HepG2 (cell line): Measurements from ENCODE around the gene GRIP1. TPM values are rescaled to one million over a fixed set of nuclear protein-coding genes. Genes with fewer than 3 reads are reported as not detected.

Source experiments
- ATAC-seq: fragments of 200-7000 bp; cut with Tn5 transposase; 3 replicates; pipeline ENCODE4 v1.9.1; 2020; ENCODE audit warnings: mild to moderate bottlenecking, moderate library complexity
- BruUV-seq: library from RNA; stranded (reverse); fragments of 400-500 nt; replicated peaks from 2 replicates; lab custom pipeline; 2021; lab: Mats Ljungman, UMichigan
- CTCF ChIA-PET: fragments of 300-600 bp; formaldehyde crosslinking; extraction: SDS; loops from one replicate; lab custom pipeline; 2021; ENCODE audit warnings: low total read pairs, inconsistent platforms, low intra/inter-chr PET ratio; lab: Yijun Ruan, JAX
- POLR2A ChIA-PET: fragments of 350-600 bp; sonication (Branson Sonifier 250); formaldehyde crosslinking; loops from one replicate; lab custom pipeline; 2020; ENCODE audit warnings: antibody characterized with exemption, inconsistent platforms; lab: Yijun Ruan, JAX
- DNase-seq: peaks from one replicate; pipeline ENCODE4 v3.0.0-alpha.2; 2015; ENCODE audit warnings: low spot score
- FAIRE-seq: peaks from 3 replicates; lab custom pipeline; 2011; peaks lifted over from hg19 to GRCh38; lab: Jason Lieb, UNC
- H2AFZ ChIP-seq: one replicate; pipeline ENCODE4 v1.6.1; 2011; ENCODE audit warnings: low read length, inconsistent platforms
- H3K27ac ChIP-seq: fragments of 300-600 bp; 3 replicates; pipeline ENCODE4 v1.8.0; 2011; ENCODE audit warnings: mixed run types, mild to moderate bottlenecking, mixed read lengths, low read length, inconsistent platforms; ENCODE audit not compliant: insufficient read depth; ENCODE audit errors: extremely low read length
- H3K27me3 ChIP-seq, 2 experiments: fragments of 200-600 bp in 1 of 2; 2 replicates in 1 of 2; 3 replicates in 1 of 2; pipeline versions ENCODE4 v1.6.0 to v1.8.0; 2011; ENCODE audit warnings: low read length in 2 of 2, mild to moderate bottlenecking in 2 of 2, moderate library complexity in 2 of 2, inconsistent platforms in 1 of 2; ENCODE audit not compliant: insufficient read depth in 2 of 2, control insufficient read depth in 1 of 2
- H3K36me3 ChIP-seq, 2 experiments: fragments of 200-600 bp in 1 of 2; replicated peaks in 1 of 2; 2 replicates in 1 of 2; 3 replicates in 1 of 2; pipeline versions ENCODE4 v1.5.1 to v1.8.0; 2011; ENCODE audit warnings: low read length in 2 of 2, inconsistent platforms in 1 of 2; ENCODE audit not compliant: insufficient read depth in 2 of 2, control insufficient read depth in 1 of 2
- H3K4me1 ChIP-seq: 2 replicates; pipeline ENCODE4 v1.5.1; 2012; ENCODE audit warnings: low read length, inconsistent platforms; ENCODE audit not compliant: insufficient read depth
- H3K4me2 ChIP-seq: 2 replicates; pipeline ENCODE4 v1.6.0; 2011; ENCODE audit warnings: low read depth, low read length, inconsistent platforms
- H3K4me3 ChIP-seq, 3 experiments: fragments of 200-600 bp in 1 of 3; sonication (generic), shearing (Covaris generic) in 1 of 3; replicated peaks in 1 of 3; 2 replicates each; pipeline ENCODE4 v1.5.1; 2011 to 2016; ENCODE audit warnings: low read length in 3 of 3, inconsistent platforms in 2 of 3, low read depth in 2 of 3, mild to moderate bottlenecking in 2 of 3, control low read depth in 1 of 3, mixed read lengths in 1 of 3; ENCODE audit not compliant: insufficient read depth in 1 of 3
- H3K79me2 ChIP-seq: one replicate; pipeline ENCODE4 v1.6.1; 2011; ENCODE audit warnings: low read length, inconsistent platforms; ENCODE audit not compliant: insufficient read depth
- H3K9ac ChIP-seq: 2 replicates; pipeline ENCODE4 v1.6.0; 2011; ENCODE audit warnings: mild to moderate bottlenecking, low read depth, low read length, inconsistent platforms; ENCODE audit not compliant: insufficient read depth
- H3K9me3 ChIP-seq: 2 replicates; pipeline ENCODE4 v1.5.1; 2012; ENCODE audit warnings: mild to moderate bottlenecking, low read length
- H4K20me1 ChIP-seq: 2 replicates; pipeline ENCODE4 v1.6.0; 2011; ENCODE audit warnings: inconsistent platforms, mild to moderate bottlenecking, low read length, moderate library complexity; ENCODE audit not compliant: insufficient read depth
- ERF ChIP-seq: IDR thresholded peaks from 2 replicates; pipeline ENCODE4 v1.6.1; 2018; ENCODE audit warnings: missing biosample characterization, missing genetic modification reagents
- FOXO4 ChIP-seq: sonication (generic); formaldehyde crosslinking; conservative IDR thresholded peaks from 2 replicates; pipeline ENCODE4 v1.8.1; 2023; ENCODE audit warnings: missing genetic modification reagents
- KDM3A ChIP-seq: IDR thresholded peaks from 2 replicates; pipeline ENCODE4 v1.6.1; 2018; ENCODE audit warnings: low read depth, missing compliant biosample characterization
- NFIB ChIP-seq: sonication (generic); formaldehyde crosslinking; IDR thresholded peaks from 2 replicates; pipeline ENCODE4 v1.9.0; 2021; ENCODE audit warnings: missing genetic modification reagents, mild to moderate bottlenecking, borderline replicate concordance
- SNRNP70 ChIP-seq: fragments of 200-400 bp; formaldehyde crosslinking; IDR thresholded peaks from 2 replicates; pipeline ENCODE4 v1.6.1; 2017; ENCODE audit warnings: mild to moderate bottlenecking, low read depth, low read length, moderate library complexity
- TCF12 ChIP-seq, 2 experiments: fragments of 450-650 bp in 1 of 2; sonication (generic) in 1 of 2; formaldehyde crosslinking in 1 of 2; IDR thresholded peaks; 2 replicates each; pipeline versions ENCODE4 v1.6.1 to v1.8.0; 2017 to 2022; ENCODE audit warnings: antibody characterized with exemption in 1 of 2, mild to moderate bottlenecking in 1 of 2, missing genetic modification reagents in 1 of 2, moderate library complexity in 1 of 2
- ZNF598 ChIP-seq: sonication (generic); formaldehyde crosslinking; IDR thresholded peaks from 2 replicates; pipeline ENCODE4 v1.5.1; 2020; ENCODE audit warnings: mild to moderate bottlenecking, missing genetic modification reagents, borderline replicate concordance
- ZNF609 ChIP-seq: sonication (generic); formaldehyde crosslinking; IDR thresholded peaks from 2 replicates; pipeline ENCODE4 v1.4.0; 2020; ENCODE audit warnings: mild to moderate bottlenecking, missing genetic modification reagents, borderline replicate concordance
- WGBS: methylation state at CpG from one replicate; pipeline ENCODE4 v1.1.6; 2017; ENCODE audit warnings: low lambda C conversion rate; 5-methylcytosine and 5-hydroxymethylcytosine counted together
- in situ Hi-C: cut with HindIII; loops from 2 replicates; pipeline ENCODE4 v1.10.0; 2017; ENCODE audit warnings: low pct_unique_long_range_greater_than_20kb; ENCODE audit not compliant: extremely low pct_ligation_motif_present
- intact Hi-C: fragments of 100-400 bp; cut with micrococcal nuclease; formaldehyde crosslinking; loops from one replicate; pipeline ENCODE4 v1.10.0; 2022; ENCODE audit not compliant: unreplicated experiment
- polyA plus RNA-seq, 8 experiments: library from polyadenylated mRNA; depleted of rRNA in 3 of 8; stranded (reverse) in 7 of 8; unstranded in 1 of 8; fragments of >200 nt; fragmentation: Illumina TruSeq in 4 of 8; extraction: Trizol in 4 of 8; gene quantifications; 2 replicates each; pipeline versions ENCODE4 v1.2.1 to v1.2.3, GENCODE V29; 2011 to 2016; ENCODE audit warnings: low read depth in 4 of 8, missing spikeins in 1 of 8, mixed read lengths in 1 of 8; ENCODE audit not compliant: insufficient read depth in 1 of 8
- total RNA-seq, 5 experiments: library from RNA; depleted of rRNA; stranded (reverse); fragments of >200 nt; fragmentation: Illumina TruSeq; extraction: Trizol; gene quantifications; 2 replicates each; pipeline ENCODE4 v1.2.3, GENCODE V29; 2016; ENCODE audit warnings: low read depth in 1 of 5
- TF ChIP-seq, protein P1 (sequence below): sonication (generic); formaldehyde crosslinking; IDR thresholded peaks from 2 replicates; pipeline ENCODE4 v1.4.0; 2020; ENCODE audit warnings: missing genetic modification reagents, borderline replicate concordance
- TF ChIP-seq, protein P2 (sequence below): sonication (generic); formaldehyde crosslinking; IDR thresholded peaks from 2 replicates; pipeline ENCODE4 v1.4.0; 2020; ENCODE audit warnings: missing genetic modification reagents
- TF ChIP-seq, protein P3 (sequence below): sonication (generic); formaldehyde crosslinking; IDR thresholded peaks from 2 replicates; pipeline ENCODE4 v1.5.1; 2020; ENCODE audit warnings: missing genetic modification reagents, mild to moderate bottlenecking, borderline replicate concordance

The GRIP1 gene
- total and polyA plus RNA-seq, 2 of the 13 experiments (the other 11 are each of a cell fraction or from before 2014, with no cell fraction given) = not detected

DNA sequence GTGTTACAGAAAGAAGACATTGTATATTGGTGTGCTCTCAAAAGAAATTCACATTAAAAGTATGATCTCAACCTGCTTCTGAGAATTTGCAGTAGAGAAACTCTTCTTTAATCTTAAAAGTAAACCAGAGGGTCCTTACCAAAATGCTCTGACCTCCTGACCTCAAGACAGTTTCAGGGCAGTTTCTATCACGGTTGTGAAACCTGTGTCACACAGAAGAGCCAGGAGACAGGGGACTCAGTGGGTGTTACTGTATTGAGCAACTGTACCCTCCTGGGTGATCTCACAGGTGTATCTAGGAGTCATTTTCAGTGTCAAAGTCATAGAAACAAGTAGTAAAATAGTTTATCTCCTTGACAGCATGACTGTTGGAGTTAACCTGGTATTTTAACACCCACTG, 178.0 kb downstream of the GRIP1 start:
- Histone ChIP-seq H3K4me2 (no peak overlapping the region), H3K4me1 (no peaks in the 10 kb centered on the region), H3K9ac (no peak overlapping the region), H3K27ac (no peak overlapping the region), H2AFZ (no peak overlapping the region), H3K27me3 (no peaks in the 10 kb centered on the region), H3K36me3 (no peaks in the 10 kb centered on the region), H3K79me2 (no peaks in the 10 kb centered on the region), H3K9me3 (no peaks in the 10 kb centered on the region), H4K20me1 (no peaks in the 10 kb centered on the region), H3K4me3 (no peak overlapping the region)
- POLR2A ChIA-PET = no interaction called here
- in situ Hi-C loops (no loop called here), intact Hi-C loops (no loop called here)
- CTCF ChIA-PET = no interaction called here
- TF ChIP-seq TCF12 (IDR thresholded peaks at IDR 0.05) = no peak
- no peak for TF ChIP-seq TCF12 (CRISPR knock-in tag; IDR thresholded peaks at IDR 0.05)
- no peak for TF ChIP-seq ZNF609 (CRISPR knock-in tag)
- TF ChIP-seq FOXO4 = no peak
- no peak for TF ChIP-seq ZNF598 (CRISPR knock-in tag)
- TF ChIP-seq, protein P1, sequence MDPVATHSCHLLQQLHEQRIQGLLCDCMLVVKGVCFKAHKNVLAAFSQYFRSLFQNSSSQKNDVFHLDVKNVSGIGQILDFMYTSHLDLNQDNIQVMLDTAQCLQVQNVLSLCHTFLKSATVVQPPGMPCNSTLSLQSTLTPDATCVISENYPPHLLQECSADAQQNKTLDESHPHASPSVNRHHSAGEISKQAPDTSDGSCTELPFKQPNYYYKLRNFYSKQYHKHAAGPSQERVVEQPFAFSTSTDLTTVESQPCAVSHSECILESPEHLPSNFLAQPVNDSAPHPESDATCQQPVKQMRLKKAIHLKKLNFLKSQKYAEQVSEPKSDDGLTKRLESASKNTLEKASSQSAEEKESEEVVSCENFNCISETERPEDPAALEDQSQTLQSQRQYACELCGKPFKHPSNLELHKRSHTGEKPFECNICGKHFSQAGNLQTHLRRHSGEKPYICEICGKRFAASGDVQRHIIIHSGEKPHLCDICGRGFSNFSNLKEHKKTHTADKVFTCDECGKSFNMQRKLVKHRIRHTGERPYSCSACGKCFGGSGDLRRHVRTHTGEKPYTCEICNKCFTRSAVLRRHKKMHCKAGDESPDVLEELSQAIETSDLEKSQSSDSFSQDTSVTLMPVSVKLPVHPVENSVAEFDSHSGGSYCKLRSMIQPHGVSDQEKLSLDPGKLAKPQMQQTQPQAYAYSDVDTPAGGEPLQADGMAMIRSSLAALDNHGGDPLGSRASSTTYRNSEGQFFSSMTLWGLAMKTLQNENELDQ (CRISPR knock-in tag) = no peak
- no peak for TF ChIP-seq SNRNP70
- TF ChIP-seq, protein P2, sequence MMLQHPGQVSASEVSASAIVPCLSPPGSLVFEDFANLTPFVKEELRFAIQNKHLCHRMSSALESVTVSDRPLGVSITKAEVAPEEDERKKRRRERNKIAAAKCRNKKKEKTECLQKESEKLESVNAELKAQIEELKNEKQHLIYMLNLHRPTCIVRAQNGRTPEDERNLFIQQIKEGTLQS (CRISPR knock-in tag) = no peak
- TF ChIP-seq ERF (CRISPR knock-in tag) = no peak
- TF ChIP-seq KDM3A (CRISPR knock-in tag) = no peak
- TF ChIP-seq, protein P3, sequence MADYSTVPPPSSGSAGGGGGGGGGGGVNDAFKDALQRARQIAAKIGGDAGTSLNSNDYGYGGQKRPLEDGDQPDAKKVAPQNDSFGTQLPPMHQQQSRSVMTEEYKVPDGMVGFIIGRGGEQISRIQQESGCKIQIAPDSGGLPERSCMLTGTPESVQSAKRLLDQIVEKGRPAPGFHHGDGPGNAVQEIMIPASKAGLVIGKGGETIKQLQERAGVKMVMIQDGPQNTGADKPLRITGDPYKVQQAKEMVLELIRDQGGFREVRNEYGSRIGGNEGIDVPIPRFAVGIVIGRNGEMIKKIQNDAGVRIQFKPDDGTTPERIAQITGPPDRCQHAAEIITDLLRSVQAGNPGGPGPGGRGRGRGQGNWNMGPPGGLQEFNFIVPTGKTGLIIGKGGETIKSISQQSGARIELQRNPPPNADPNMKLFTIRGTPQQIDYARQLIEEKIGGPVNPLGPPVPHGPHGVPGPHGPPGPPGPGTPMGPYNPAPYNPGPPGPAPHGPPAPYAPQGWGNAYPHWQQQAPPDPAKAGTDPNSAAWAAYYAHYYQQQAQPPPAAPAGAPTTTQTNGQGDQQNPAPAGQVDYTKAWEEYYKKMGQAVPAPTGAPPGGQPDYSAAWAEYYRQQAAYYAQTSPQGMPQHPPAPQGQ (CRISPR knock-in tag) = no peak
- TF ChIP-seq NFIB (CRISPR knock-in tag) = no peak
- DNase-seq (no peak), FAIRE-seq (no peak), ATAC-seq (no peak)
- no TSS peak for BruUV-seq
- WGBS = 0% methylated on average over 1 of the region's 1 CpG
